Choroid plexus epithelial cell (primary cell): ENCODE results near the gene IARS2.

Experiments used
- DNase-seq: peaks from one replicate; pipeline ENCODE4 v3.0.0-alpha.2; 2010; ENCODE audit warnings: low read depth
- H3K4me3 ChIP-seq: 2 replicates; pipeline ENCODE4 v1.5.1; 2011; ENCODE audit warnings: low read depth, mild to moderate bottlenecking, control low read depth, low read length, moderate library complexity
- CTCF ChIP-seq: conservative IDR thresholded peaks from 2 replicates; pipeline ENCODE4 v1.5.1; 2011; ENCODE audit warnings: low read depth, mild to moderate bottlenecking, control low read depth, inconsistent platforms, low read length, moderate library complexity

Gene IARS2

GRCh38 chr1:220129479-220130210 is 35.7 kb downstream of the IARS2 start:
- H3K4me3 ChIP-seq: no peak overlapping the region
- no peak for TF ChIP-seq CTCF
- DNase-seq: no peak

- no peak overlapping the region for H3K4me3 ChIP-seq
- TF ChIP-seq CTCF: no peak
- DNase-seq: no peak
Measured at GRCh38 chr1:220135755-220136154, 41.8 kb downstream of the IARS2 start.

GRCh38 chr1:220137019-220137786 is 43.3 kb downstream of the IARS2 start:
- no peak for TF ChIP-seq CTCF
- no peak overlapping the region for H3K4me3 ChIP-seq
- no peak for DNase-seq

GRCh38 chr1:220139966-220140365 is 46.0 kb downstream of the IARS2 start:
- no peak for TF ChIP-seq CTCF
- DNase-seq: no peak
- H3K4me3 ChIP-seq: no peak overlapping the region

GRCh38 chr1:220144051-220144450 is 50.1 kb downstream of the IARS2 start:
- no peak overlapping the region for H3K4me3 ChIP-seq
- TF ChIP-seq CTCF: no peak
- no peak for DNase-seq

GRCh38 chr1:220149742-220150141 is 55.8 kb downstream of the IARS2 start:
- H3K4me3 ChIP-seq: no peak overlapping the region
- no peak for DNase-seq

More at GRCh38 chr1:220149742-220150141, 55.8 kb downstream of the IARS2 start:
- TF ChIP-seq CTCF: no peak
